ENCODE data around the gene ZNF69. TPM values are rescaled to one million over a fixed set of nuclear protein-coding genes. Genes with fewer than 3 reads are reported as not detected.

The ZNF69 gene
- polyA plus RNA-seq, 1 donor from 2014 or later: 14.4 TPM

- H3K9ac ChIP-seq (ENCODE audit: low read length): no peak overlapping the region
- H3K9me3 ChIP-seq (ENCODE audit: low read length): no peaks in the 10 kb centered on the region
- TF ChIP-seq EZH2 (IDR thresholded peaks at IDR 0.05; ENCODE audit: borderline replicate concordance, insufficient read depth, low read length, poor library complexity, severe bottlenecking): no peak
- no peak for TF ChIP-seq CTCF (IDR thresholded peaks at IDR 0.05; ENCODE audit: poor library complexity, severe bottlenecking)
- no peak for TF ChIP-seq EP300 (conservative IDR thresholded peaks at IDR 0.05; ENCODE audit: poor library complexity, severe bottlenecking)
- TF ChIP-seq REST (IDR thresholded peaks at IDR 0.05; ENCODE audit: borderline replicate concordance): no peak
- TF ChIP-seq RAD21 (conservative IDR thresholded peaks at IDR 0.05): no peak
- no peak for TF ChIP-seq MXI1 (conservative IDR thresholded peaks at IDR 0.05; ENCODE audit: poor library complexity, severe bottlenecking)
- no peak for TF ChIP-seq SMC3 (conservative IDR thresholded peaks at IDR 0.05; ENCODE audit: poor library complexity)
- TF ChIP-seq TAF1 (IDR thresholded peaks at IDR 0.05; ENCODE audit: low read depth): no peak
- TF ChIP-seq POLR2AphosphoS5 (IDR thresholded peaks at IDR 0.05): no peak
These were observed 34.2 kb upstream of the ZNF69 start for GRCh38 chr19:11853358-11853757.

GRCh38 chr19:11856596-11857250 is 30.9 kb upstream of the ZNF69 start:
- Histone ChIP-seq H4K20me1 (ENCODE audit: insufficient read depth) (no peaks in the 10 kb centered on the region), H3K79me2 (replicated peaks; ENCODE audit: insufficient read depth, low read length) (no peaks in the 10 kb centered on the region), H3K27ac (ENCODE audit: low read length) (no peak overlapping the region), H3K9ac (ENCODE audit: low read length) (no peak overlapping the region), H3K9me2 (ENCODE audit: insufficient read depth, low read length) (no peaks in the 10 kb centered on the region), H2AFZ (ENCODE audit: low read depth, low read length) (no peak overlapping the region), H3F3A (ENCODE audit: insufficient read depth, low read length, poor library complexity, severe bottlenecking) (no peaks in the 10 kb centered on the region), H3K9me3 (ENCODE audit: low read length) (no peaks in the 10 kb centered on the region), H3K4me3 (ENCODE audit: low read length) (no peak overlapping the region), H3K36me3 (ENCODE audit: insufficient read depth, low read length) (no peaks in the 10 kb centered on the region), H3K27me3 (ENCODE audit: insufficient read depth, low read depth, low read length) (no peaks in the 10 kb centered on the region), H3K4me2 (ENCODE audit: low read length) (no peak overlapping the region)
- TF ChIP-seq REST (IDR thresholded peaks at IDR 0.05; ENCODE audit: borderline replicate concordance) (no peak), MXI1 (conservative IDR thresholded peaks at IDR 0.05; ENCODE audit: poor library complexity, severe bottlenecking) (no peak), SMC3 (conservative IDR thresholded peaks at IDR 0.05; ENCODE audit: poor library complexity) (no peak), EZH2 (IDR thresholded peaks at IDR 0.05; ENCODE audit: borderline replicate concordance, insufficient read depth, low read length, poor library complexity, severe bottlenecking) (no peak), POLR2AphosphoS5 (IDR thresholded peaks at IDR 0.05) (no peak), EP300 (conservative IDR thresholded peaks at IDR 0.05; ENCODE audit: poor library complexity, severe bottlenecking) (no peak)

More at GRCh38 chr19:11853358-11853757, 34.2 kb upstream of the ZNF69 start:
- H3K9me2 ChIP-seq (ENCODE audit: insufficient read depth, low read length): no peaks in the 10 kb centered on the region
- H3K4me2 ChIP-seq (ENCODE audit: low read length): no peak overlapping the region
- no peaks in the 10 kb centered on the region for H3K79me2 ChIP-seq (replicated peaks; ENCODE audit: insufficient read depth, low read length)
- no peak overlapping the region for H3K4me3 ChIP-seq (ENCODE audit: low read length)
- H3F3A ChIP-seq (ENCODE audit: insufficient read depth, low read length, poor library complexity, severe bottlenecking): no peaks in the 10 kb centered on the region
- H2AFZ ChIP-seq (ENCODE audit: low read depth, low read length): no peak overlapping the region
- H3K27me3 ChIP-seq (ENCODE audit: insufficient read depth, low read depth, low read length): no peaks in the 10 kb centered on the region
- H3K36me3 ChIP-seq (ENCODE audit: insufficient read depth, low read length): no peaks in the 10 kb centered on the region
- no peaks in the 10 kb centered on the region for H4K20me1 ChIP-seq (ENCODE audit: insufficient read depth)
- no peak overlapping the region for H3K27ac ChIP-seq (ENCODE audit: low read length)

Measured in neural cell (in vitro differentiated cells).